Panc1 (cell line): ENCODE data around the gene TBC1D2B. TPM values are rescaled to one million over a fixed set of nuclear protein-coding genes. Genes with fewer than 3 reads are reported as not detected.

ENCODE experiments used
- ATAC-seq: fragments of 200-7000 bp; cut with Tn5 transposase; 2 replicates; pipeline ENCODE4 v1.9.1; 2020; ENCODE audit warnings: mild to moderate bottlenecking, moderate library complexity
- BruUV-seq: library from RNA; stranded (reverse); fragments of 400-500 nt; replicated peaks from 2 replicates; lab custom pipeline; 2021; lab: Mats Ljungman, UMichigan
- CTCF ChIA-PET: fragments of 300-600 bp; sonication (Branson Sonifier 250); formaldehyde crosslinking; loops from one replicate; lab custom pipeline; 2022; ENCODE audit warnings: antibody characterized with exemption; lab: Charles Lee
- POLR2A ChIA-PET: fragments of 300-600 bp; sonication (Branson Sonifier 250); formaldehyde crosslinking; loops from one replicate; lab custom pipeline; 2022; ENCODE audit warnings: antibody characterized with exemption; lab: Charles Lee
- DNase-seq: peaks from one replicate; pipeline ENCODE4 v3.0.0-alpha.2; 2010; ENCODE audit warnings: low read depth, low spot score
- H3K27ac ChIP-seq: 2 replicates; pipeline ENCODE4 v1.5.1; 2011; ENCODE audit warnings: mild to moderate bottlenecking, low read length, inconsistent platforms
- H3K27me3 ChIP-seq: fragments of 200-500 bp; sonication (Bioruptor generic); 2 replicates; pipeline ENCODE4 v1.6.0; 2014; ENCODE audit warnings: low read length, inconsistent platforms; ENCODE audit not compliant: control insufficient read depth, insufficient read depth
- H3K36me3 ChIP-seq: fragments of 200-500 bp; sonication (Bioruptor generic); 2 replicates; pipeline ENCODE4 v1.5.1; 2014; ENCODE audit warnings: inconsistent platforms, mild to moderate bottlenecking, low read length, moderate library complexity; ENCODE audit not compliant: control insufficient read depth, insufficient read depth
- H3K4me1 ChIP-seq: 2 replicates; pipeline ENCODE4 v1.5.1; 2011; ENCODE audit warnings: inconsistent platforms, mild to moderate bottlenecking, low read length, moderate library complexity; ENCODE audit not compliant: control insufficient read depth, insufficient read depth
- H3K4me3 ChIP-seq, 2 experiments: 2 replicates each; pipeline ENCODE4 v1.5.1; 2011 to 2012; ENCODE audit warnings: low read depth in 2 of 2, low read length in 2 of 2, mild to moderate bottlenecking in 2 of 2, inconsistent platforms in 1 of 2, moderate library complexity in 1 of 2
- H3K9me3 ChIP-seq: fragments of 200-500 bp; sonication (Bioruptor generic); 2 replicates; pipeline ENCODE4 v1.5.1; 2014; ENCODE audit warnings: low read depth, mild to moderate bottlenecking, inconsistent platforms, low read length, moderate library complexity; ENCODE audit not compliant: control insufficient read depth, insufficient read depth
- POLR2AphosphoS5 ChIP-seq: IDR thresholded peaks from 2 replicates; pipeline ENCODE4 v1.6.1; 2012; ENCODE audit warnings: mild to moderate bottlenecking, low read depth, low read length, moderate library complexity
- SIN3A ChIP-seq: IDR thresholded peaks from 2 replicates; pipeline ENCODE4 v1.6.1; 2012; ENCODE audit warnings: low read depth, mild to moderate bottlenecking, low read length, moderate library complexity, borderline replicate concordance; ENCODE audit not compliant: insufficient read depth
- TCF7L2 ChIP-seq: IDR thresholded peaks from 2 replicates; pipeline ENCODE4 v1.6.1; 2011; ENCODE audit warnings: mild to moderate bottlenecking, low read depth, low read length, inconsistent platforms
- in situ Hi-C: cut with HindIII; loops from 2 replicates; pipeline ENCODE4 v1.10.0; 2016; ENCODE audit warnings: low sequenced_read_pairs, low pct_unique_long_range_greater_than_20kb
- intact Hi-C: fragments of 100-400 bp; cut with micrococcal nuclease; formaldehyde crosslinking; loops from one replicate; pipeline ENCODE4 v1.10.0; 2022; ENCODE audit not compliant: unreplicated experiment
- total RNA-seq: library from RNA; stranded (reverse); gene quantifications from one replicate; pipeline ENCODE4 v1.2.1, GENCODE V29; 2021; ENCODE audit not compliant: unreplicated experiment
- TF ChIP-seq, protein P1 (sequence below), 2 experiments: IDR thresholded peaks; 2 replicates each; pipeline ENCODE4 v1.6.1; 2011 to 2012; ENCODE audit warnings: low read depth in 2 of 2, control low read depth in 1 of 2, low read length in 1 of 2, mild to moderate bottlenecking in 1 of 2, moderate library complexity in 1 of 2; ENCODE audit not compliant: insufficient read depth in 1 of 2
- TF ChIP-seq, protein P2 (sequence below): fragments of 450-650 bp; IDR thresholded peaks from 2 replicates; pipeline ENCODE4 v1.5.1; 2017; ENCODE audit warnings: mild to moderate bottlenecking

TBC1D2B gene
- total RNA-seq, 1 experiment from 2014 or later = 59.3 TPM

GRCh38 chr15:77986891-77987764, 90.4 kb downstream of the TBC1D2B start:
- Histone ChIP-seq H3K27ac (no peak overlapping the region; the same call in 1 of the 2 replicates), H3K4me1 (peaks cover 28% of the 10 kb centered on the region), H3K4me3 (no peak overlapping the region), H3K36me3 (no peaks in the 10 kb centered on the region), H3K27me3 (no peaks in the 10 kb centered on the region), H3K9me3 (no peaks in the 10 kb centered on the region)
- BruUV-seq = no TSS peak
- in situ Hi-C loops = no loop called here
- ATAC-seq (no peak), DNase-seq (no peak)
- no peak for TF ChIP-seq POLR2AphosphoS5
- no peak for TF ChIP-seq SIN3A
- no peak for TF ChIP-seq TCF7L2
- TF ChIP-seq, protein P1, sequence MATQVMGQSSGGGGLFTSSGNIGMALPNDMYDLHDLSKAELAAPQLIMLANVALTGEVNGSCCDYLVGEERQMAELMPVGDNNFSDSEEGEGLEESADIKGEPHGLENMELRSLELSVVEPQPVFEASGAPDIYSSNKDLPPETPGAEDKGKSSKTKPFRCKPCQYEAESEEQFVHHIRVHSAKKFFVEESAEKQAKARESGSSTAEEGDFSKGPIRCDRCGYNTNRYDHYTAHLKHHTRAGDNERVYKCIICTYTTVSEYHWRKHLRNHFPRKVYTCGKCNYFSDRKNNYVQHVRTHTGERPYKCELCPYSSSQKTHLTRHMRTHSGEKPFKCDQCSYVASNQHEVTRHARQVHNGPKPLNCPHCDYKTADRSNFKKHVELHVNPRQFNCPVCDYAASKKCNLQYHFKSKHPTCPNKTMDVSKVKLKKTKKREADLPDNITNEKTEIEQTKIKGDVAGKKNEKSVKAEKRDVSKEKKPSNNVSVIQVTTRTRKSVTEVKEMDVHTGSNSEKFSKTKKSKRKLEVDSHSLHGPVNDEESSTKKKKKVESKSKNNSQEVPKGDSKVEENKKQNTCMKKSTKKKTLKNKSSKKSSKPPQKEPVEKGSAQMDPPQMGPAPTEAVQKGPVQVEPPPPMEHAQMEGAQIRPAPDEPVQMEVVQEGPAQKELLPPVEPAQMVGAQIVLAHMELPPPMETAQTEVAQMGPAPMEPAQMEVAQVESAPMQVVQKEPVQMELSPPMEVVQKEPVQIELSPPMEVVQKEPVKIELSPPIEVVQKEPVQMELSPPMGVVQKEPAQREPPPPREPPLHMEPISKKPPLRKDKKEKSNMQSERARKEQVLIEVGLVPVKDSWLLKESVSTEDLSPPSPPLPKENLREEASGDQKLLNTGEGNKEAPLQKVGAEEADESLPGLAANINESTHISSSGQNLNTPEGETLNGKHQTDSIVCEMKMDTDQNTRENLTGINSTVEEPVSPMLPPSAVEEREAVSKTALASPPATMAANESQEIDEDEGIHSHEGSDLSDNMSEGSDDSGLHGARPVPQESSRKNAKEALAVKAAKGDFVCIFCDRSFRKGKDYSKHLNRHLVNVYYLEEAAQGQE (IDR thresholded peaks at IDR 0.05; ENCODE audit: insufficient read depth in 1 of 2, low read depth in 2 of 2, low read length in 1 of 2) = no peak
- TF ChIP-seq, protein P2, sequence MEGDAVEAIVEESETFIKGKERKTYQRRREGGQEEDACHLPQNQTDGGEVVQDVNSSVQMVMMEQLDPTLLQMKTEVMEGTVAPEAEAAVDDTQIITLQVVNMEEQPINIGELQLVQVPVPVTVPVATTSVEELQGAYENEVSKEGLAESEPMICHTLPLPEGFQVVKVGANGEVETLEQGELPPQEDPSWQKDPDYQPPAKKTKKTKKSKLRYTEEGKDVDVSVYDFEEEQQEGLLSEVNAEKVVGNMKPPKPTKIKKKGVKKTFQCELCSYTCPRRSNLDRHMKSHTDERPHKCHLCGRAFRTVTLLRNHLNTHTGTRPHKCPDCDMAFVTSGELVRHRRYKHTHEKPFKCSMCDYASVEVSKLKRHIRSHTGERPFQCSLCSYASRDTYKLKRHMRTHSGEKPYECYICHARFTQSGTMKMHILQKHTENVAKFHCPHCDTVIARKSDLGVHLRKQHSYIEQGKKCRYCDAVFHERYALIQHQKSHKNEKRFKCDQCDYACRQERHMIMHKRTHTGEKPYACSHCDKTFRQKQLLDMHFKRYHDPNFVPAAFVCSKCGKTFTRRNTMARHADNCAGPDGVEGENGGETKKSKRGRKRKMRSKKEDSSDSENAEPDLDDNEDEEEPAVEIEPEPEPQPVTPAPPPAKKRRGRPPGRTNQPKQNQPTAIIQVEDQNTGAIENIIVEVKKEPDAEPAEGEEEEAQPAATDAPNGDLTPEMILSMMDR = no peak
- ChIA-PET POLR2A (no interaction called here), CTCF (no interaction called here)
- intact Hi-C loops = no loop called here

DNA sequence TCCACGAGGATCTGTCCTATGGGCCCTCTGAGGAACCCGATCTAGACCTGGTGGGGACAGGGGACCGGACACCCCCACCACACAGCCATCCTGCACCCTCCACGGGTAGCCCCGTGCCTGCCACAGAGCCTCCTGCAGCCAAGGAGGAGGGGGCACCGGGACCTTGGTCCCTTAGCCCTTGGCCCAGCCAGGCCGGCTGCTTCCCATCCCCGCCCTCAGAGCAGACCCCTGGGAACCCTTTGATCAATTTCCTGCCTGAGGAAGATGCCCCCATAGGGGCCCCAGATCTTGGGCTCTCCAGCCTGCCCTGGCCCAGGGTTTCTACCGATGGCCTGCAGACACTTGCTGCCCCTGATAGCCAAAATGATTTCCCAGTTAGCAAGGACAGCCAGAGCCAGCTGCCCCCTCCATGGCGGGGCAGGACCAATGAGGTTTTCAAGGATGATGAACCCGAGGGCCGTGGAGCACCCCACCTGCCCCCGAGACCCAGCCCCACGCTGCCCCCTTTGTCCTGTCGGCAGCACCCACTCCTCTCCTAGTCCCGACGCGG, 91.5 kb downstream of the TBC1D2B start:
- Histone ChIP-seq H3K9me3 (no peaks in the 10 kb centered on the region), H3K4me3 (no peak overlapping the region), H3K36me3 (no peaks in the 10 kb centered on the region), H3K4me1 (peaks cover 16% of the 10 kb centered on the region), H3K27ac (no peak overlapping the region), H3K27me3 (no peaks in the 10 kb centered on the region)
- TF ChIP-seq, protein P1 (IDR thresholded peaks at IDR 0.05; ENCODE audit: insufficient read depth in 1 of 2, low read depth in 2 of 2, low read length in 1 of 2) = no peak
- TF ChIP-seq POLR2AphosphoS5 = no peak
- no peak for TF ChIP-seq SIN3A
- TF ChIP-seq TCF7L2 = no peak
- TF ChIP-seq, protein P2 = no peak
- DNase-seq = no peak
- ChIA-PET POLR2A (no interaction called here), CTCF (no interaction called here)
- BruUV-seq = no TSS peak
- intact Hi-C loops = no loop called here
- no peak for ATAC-seq
- in situ Hi-C loops = no loop called here
